ENCODE results near the gene CYP2D6.

CYP2D6 gene

GRCh38 chr22:42090596-42091454 lies 39.8 kb downstream of the CYP2D6 start, which contains the start of gene NDUFA6:
Gene NDUFA6, minus strand, starts transcription at chr22:42090772. Its CDS starts 28 bp downstream, at chr22:42090744.
- peak; percentile 92 to 98 (median 96) for DNase-seq (ENCODE audit: low read depth in 3 of 3, low spot score in 1 of 3)

GRCh38 chr22:42086051-42086450 lies 44.6 kb downstream of the CYP2D6 start:
- no peak for DNase-seq (ENCODE audit: low read depth in 3 of 3, low spot score in 1 of 3)

GRCh38 chr22:42084874-42085273 lies 45.7 kb downstream of the CYP2D6 start:
- DNase-seq (ENCODE audit: low read depth in 3 of 3, low spot score in 1 of 3), result no peak

- no peak for DNase-seq (ENCODE audit: low read depth in 3 of 3, low spot score in 1 of 3)
Measured at GRCh38 chr22:42083119-42083518, 47.5 kb downstream of the CYP2D6 start.

GRCh38 chr22:42080287-42080686 lies 50.3 kb downstream of the CYP2D6 start:
- no peak for DNase-seq (ENCODE audit: low read depth in 3 of 3, low spot score in 1 of 3)

DNA sequence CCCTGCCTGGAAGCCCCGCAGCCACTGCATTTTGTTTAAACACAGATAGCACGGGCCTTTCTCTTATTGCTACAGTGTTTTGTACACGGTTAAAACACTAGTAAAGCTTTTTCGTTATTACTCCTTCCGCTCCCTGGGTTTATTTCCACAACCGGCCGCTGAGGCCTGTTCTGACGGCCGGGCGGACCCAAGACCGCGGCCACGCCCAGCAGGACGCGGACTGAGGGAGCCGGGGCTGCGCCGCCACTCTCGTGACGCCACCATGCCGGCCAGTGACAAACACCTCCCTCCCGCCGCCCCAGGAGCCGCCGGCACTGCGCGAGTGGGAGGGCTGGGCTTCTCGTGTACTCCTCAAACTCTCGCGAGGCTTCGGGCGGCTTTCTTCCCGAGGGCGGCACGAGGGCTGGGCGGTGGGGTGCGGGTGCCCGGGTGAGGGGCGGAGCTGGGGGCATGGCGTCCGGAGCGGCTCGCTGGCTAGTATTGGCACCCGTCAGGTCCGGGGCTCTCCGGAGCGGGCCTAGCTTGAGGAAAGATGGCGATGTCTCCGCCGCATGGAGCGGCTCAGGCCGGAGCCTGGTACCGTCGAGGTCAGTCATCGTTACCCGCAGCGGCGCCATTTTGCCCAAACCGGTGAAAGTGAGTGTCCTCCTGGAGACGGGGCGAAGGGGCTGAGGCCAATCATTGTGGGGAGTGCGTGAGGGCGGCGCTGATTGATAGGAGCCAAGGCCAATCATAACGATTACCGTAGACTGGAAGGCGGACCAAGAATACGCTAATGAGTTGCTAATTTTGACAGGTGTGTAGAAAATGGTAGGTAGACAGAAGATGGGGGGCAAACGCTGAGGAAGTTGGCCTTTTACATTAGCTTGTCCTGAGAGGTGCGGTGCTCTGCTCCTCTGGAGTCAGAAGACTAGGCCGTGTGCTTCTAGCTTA lies 51.0 kb downstream of the CYP2D6 start, which contains the start of gene SMDT1:
TSS of gene SMDT1 (plus strand) at position 382 of the 933 bp plus-strand sequence. CDS start at position 451, 69 bp downstream.
- peak; percentile 93 to 97 (median 95) for DNase-seq (ENCODE audit: low read depth in 3 of 3, low spot score in 1 of 3)

GRCh38 chr22:42078469-42079318 lies 51.9 kb downstream of the CYP2D6 start:
- no peak for DNase-seq (ENCODE audit: low read depth in 3 of 3, low spot score in 1 of 3)

GRCh38 chr22:42077486-42078125 lies 53.0 kb downstream of the CYP2D6 start:
- no peak for DNase-seq (ENCODE audit: low read depth in 3 of 3, low spot score in 1 of 3)

DNA sequence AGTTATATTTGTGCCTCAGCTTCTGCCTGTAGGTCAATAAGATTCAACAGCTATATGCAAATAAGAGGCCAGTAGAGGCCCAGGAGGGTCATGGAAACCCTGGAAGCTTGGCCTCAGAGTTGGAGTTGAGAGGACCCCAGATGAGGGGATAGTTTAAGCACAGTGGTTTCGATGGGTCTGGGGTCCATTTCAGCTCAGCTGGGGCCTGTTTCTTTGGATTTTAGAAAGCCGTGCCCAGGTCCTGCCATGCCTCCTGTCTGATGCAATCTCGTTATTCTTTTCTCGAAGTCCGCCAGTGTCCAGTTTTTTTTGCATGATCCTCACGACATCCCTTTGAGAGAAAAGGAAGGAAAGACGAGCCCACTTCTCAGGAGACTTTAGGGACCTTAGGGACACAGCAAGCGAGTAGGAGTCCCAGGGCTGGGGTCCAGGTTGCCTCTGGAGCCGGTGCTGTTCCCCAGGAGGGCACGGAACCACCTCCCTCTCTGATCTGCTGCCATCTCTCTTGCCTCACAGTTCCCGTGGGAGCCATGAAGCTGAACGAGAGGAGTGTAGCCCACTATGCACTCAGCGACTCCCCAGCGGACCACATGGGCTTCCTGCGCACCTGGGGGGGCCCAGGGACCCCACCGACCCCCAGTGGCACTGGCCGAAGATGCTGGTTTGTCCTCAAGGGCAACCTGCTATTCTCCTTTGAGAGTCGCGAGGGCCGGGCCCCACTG lies 53.7 kb downstream of the CYP2D6 start:
- DNase-seq (ENCODE audit: low read depth in 3 of 3, low spot score in 1 of 3), result no peak

Data from stimulated activated CD4-positive, alpha-beta T cell treated with anti-CD3 and anti-CD28 coated beads, TNF-alpha, amount 100 ng/mL, for 1 hour (primary cell).